PC-3 (cell line): Measurements from ENCODE around the gene CFAP73.

ENCODE experiments used
- CTCF ChIP-seq: fragments of 300-600 bp; sonication (generic); conservative IDR thresholded peaks from 2 replicates; pipeline ENCODE4 v1.5.1; 2017; ENCODE audit warnings: antibody characterized with exemption, low read depth, mild to moderate bottlenecking, low read length
- EZH2 ChIP-seq: fragments of 300-600 bp; sonication (generic); IDR thresholded peaks from one replicate; pipeline ENCODE4 v1.6.1; 2017; ENCODE audit warnings: antibody characterized with exemption, mild to moderate bottlenecking, low read length; ENCODE audit not compliant: unreplicated experiment
- EZH2phosphoT487 ChIP-seq: fragments of 300-600 bp; sonication (generic); IDR thresholded peaks from 2 replicates; pipeline ENCODE4 v1.6.1; 2018; ENCODE audit warnings: mild to moderate bottlenecking, antibody characterized with exemption, low read length, borderline replicate concordance

GRCh38 chr12:113159937-113160336 is 10.4 kb downstream of the CFAP73 start:
- no peak for TF ChIP-seq EZH2
- TF ChIP-seq CTCF: no peak
- TF ChIP-seq EZH2phosphoT487: no peak
